GM21367 (cell line): ENCODE data around the gene MAST3.

Experiments used
- ATAC-seq: cut with Tn5 transposase; IDR thresholded peaks from one replicate; pipeline ENCODE4 v1.9.1; 2021; ENCODE audit not compliant: unreplicated experiment

The MAST3 gene

DNA sequence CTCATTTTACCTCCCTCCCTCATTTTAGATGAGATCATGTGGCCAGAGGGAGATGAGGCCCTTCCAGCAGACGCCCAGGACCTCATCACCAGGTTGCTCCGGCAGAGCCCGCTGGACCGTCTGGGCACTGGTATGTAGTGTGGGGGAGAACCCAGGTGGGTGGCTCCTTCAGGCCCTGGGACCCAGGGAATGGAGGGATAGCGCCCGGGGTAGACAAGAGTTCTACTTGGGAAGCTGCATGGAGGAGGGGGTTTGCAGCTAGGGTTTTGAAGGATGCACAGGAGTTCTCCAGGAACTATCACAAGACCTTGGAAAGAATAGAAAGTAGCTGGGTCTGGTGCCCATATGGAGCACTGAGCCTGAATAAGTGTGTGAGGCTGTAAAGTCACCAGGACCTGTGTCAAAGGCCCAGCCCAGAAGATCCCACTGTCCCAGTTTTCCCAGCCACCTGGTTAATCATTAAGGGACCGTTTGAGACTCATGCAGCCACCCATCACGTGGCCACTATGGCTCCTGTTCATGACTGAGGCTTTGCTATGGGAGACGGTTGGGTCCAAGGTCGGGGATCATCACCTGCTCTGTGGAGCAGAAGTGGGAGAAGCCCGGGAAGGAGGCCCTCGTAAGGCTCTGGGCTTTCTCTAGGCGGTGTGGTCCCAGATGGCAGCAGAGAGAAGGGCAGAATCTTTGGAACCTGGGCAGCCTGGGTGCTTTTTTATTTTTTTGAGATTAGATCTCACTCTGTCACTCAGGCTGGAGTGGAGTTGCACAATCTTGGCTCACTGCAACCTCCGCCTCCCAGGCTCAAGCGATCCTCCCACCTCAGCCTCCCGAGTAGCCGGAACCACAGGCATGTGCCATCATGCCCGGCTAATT lies 38.4 kb downstream of the MAST3 start:
- no peak for ATAC-seq

DNA sequence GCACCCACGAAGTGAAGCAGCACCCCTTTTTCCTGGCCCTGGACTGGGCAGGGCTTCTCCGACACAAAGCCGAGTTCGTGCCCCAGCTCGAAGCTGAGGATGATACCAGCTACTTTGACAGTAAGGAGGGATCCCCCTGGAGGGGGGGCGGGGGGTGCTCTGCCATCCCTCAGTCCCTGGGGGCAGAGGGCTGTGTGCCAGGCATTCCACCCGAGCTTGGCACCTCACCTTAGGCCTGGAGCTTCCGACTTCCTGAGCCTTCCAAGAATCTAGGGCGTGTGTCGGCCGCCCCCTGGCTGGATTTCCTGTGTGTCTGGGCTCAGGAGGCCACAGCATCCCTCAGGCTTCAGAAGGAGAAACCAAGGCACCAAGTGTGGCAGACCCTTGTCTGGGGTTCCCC lies 39.7 kb downstream of the MAST3 start:
- ATAC-seq = no peak

DNA sequence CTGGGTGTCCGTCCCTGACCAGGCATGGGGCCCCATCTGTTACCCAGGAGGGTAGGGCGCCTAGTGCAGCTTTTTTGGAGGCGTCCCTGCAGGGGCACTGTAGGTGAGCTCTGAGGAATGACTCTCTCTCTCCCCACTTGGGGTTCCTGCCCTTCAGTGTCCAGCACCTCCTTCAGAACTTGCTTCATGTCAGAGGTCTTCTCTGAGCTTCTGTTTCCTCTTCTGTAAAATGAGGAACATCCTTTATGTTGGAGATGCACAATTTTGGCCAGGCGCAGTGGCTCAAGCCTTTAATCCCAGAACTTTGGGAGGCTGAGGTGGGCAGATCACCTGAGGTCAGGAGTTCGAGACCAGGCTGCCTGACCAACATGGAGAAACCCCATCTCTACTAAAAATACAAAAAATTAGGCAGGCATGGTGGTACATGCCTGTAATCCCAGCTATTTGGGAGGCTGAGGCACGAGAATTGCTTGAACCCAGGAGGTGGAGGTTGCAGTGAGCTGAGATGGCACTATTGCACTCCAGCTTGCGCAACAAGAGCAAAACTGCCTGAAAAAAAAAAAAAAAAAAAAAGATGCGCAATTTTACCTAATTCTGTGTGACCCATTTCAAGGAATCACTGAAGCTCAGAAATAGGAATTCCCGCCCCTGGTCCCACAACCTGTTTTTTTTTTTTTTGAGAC lies 40.2 kb downstream of the MAST3 start:
- no peak for ATAC-seq

DNA sequence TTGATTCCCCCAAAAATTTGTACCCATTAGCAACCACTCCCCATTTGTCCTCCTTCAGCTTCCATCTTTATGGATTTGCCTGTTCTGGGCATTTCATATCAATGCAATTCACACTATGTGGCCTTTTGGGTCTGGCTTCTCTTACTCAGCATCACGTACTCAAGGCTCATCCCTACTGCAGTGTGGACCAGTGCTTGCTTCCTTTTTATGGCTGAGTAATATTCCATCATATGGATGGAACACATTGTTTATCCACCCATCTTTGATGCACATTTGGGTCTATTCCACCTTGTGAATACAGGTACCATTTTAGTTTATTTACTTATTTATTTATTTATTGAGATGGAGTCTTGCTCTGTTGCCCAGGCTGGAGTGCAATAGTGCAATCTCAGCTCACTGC lies 42.9 kb downstream of the MAST3 start:
- ATAC-seq = no peak

DNA sequence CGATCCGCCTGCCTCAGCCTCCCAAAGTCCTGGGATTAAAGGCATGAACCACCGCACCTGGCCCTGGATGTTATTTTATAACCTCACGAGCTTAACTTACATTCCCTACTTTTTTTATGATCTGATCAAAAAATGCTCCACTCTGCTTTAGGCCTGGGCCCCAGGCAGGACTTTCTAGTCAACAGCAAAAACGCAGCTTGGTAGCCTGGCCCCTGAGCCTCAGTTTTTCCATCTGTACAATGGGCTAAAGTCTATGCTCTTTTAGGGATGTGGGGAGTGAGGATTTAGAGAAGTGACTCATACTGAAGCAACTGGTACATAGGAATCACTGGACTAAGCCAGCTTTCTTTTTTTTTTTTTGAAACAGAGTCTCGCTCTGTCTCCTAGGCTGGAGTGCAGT lies 43.5 kb downstream of the MAST3 start:
- ATAC-seq = no peak

DNA sequence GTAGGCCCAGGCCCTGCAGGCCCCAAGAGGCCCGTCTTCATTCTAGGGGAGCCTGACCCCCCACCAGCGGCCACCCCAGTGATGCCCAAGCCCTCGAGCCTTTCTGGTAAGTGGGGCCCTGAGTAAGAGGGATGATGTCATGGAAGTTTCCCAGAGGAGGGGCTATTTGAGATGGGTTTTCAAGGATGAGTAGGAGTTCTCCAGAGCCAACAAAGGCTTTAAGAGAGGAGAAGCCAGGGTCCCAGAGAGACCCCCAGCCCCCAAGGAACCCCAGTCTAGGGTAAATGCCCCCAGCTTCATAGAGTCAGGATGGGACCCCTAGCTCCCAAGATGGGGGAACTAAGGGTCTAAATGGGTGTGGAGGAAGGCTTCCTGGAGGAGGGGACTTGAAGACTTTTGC lies 46.3 kb downstream of the MAST3 start:
- no peak for ATAC-seq

DNA sequence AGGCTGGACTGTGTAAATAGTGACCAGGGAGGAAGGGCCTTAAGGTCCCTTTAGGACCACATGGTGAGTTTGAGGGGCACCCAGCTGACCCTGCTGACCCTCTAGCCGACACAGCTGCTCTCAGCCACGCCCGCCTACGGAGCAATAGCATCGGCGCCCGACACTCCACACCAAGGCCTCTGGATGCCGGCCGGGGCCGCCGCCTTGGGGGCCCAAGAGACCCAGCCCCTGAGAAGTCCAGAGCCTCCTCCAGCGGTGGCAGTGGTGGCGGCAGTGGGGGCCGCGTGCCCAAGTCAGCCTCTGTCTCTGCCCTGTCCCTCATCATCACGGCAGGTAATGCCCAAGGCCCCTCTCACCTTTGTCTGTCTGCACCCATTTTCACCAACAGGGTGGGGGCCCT lies 46.8 kb downstream of the MAST3 start:
- ATAC-seq = no peak

DNA sequence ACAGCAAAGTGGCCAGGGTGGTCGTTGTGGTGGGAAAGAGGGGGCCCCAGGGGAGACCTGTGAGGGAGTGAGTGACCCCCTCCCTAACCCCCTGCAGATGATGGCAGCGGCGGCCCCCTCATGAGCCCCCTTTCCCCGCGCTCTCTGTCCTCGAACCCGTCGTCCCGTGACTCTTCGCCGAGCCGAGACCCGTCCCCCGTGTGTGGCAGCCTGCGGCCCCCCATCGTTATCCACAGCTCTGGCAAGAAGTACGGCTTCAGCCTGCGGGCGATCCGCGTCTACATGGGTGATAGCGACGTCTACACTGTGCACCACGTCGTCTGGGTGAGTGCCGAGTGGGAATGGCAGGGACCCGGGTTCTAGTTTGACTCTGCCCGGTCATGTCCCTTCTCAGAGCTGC lies 47.3 kb downstream of the MAST3 start:
- no peak for ATAC-seq

DNA sequence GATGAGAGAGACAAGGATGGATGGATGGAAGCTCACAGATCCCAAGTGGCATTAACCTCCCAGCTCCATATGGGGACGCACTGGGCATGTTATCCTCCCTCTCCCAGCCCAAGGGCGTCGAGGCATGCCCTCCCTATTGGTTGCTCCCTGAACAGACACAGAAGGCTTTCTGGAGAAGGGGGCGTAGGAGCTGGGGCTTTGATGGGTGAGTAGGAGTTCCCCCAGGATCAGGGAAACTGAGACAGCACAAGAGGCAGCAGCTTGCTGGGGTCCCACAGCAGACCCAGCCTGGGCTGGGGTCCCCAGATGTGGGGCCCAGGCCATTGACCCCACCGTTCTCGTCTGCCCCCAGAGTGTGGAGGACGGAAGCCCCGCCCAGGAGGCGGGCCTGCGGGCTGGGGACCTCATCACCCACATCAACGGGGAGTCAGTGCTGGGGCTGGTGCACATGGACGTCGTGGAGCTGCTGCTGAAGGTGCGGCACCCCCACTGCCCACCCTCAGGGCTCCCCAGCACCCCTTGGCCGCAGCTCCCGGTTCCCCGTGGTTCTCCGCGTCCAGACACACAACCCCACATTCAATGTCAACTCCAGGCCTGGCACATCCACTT lies 47.9 kb downstream of the MAST3 start:
- no peak for ATAC-seq

DNA sequence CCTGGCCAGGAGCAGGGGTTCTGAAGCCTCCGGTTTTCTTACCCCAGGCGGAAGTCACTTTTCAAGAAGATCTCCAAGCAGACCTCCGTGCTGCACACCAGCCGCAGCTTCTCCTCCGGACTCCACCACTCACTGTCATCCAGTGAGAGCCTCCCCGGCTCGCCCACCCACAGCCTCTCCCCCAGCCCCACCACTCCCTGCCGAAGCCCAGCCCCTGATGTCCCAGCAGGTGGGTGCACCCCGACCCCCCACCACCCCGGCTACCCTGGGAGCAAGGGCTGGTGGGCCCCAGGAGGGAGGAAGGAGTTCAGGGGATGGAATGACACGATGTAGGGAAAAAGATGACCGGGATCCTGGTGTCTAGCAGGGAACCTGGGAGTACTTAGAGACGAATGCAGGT lies 49.8 kb downstream of the MAST3 start:
- no peak for ATAC-seq

DNA sequence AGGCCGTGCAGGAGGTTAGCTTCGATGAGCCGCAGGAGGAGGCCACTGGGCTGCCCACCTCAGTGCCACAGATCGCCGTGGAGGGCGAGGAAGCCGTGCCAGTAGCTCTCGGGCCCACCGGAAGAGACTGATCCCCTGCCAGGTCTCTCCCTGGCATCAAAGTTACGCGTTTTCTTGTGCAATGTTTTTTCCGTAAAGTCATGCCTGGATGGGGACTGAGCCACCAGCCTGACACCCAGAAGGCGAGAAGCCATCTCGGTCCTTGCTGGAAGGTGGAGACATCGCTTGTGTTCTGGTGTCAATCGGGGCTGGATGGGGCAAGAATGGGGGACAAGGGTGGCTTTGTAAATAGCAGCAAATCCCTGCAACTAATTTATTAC lies 52.0 kb downstream of the MAST3 start:
- ATAC-seq = no peak

DNA sequence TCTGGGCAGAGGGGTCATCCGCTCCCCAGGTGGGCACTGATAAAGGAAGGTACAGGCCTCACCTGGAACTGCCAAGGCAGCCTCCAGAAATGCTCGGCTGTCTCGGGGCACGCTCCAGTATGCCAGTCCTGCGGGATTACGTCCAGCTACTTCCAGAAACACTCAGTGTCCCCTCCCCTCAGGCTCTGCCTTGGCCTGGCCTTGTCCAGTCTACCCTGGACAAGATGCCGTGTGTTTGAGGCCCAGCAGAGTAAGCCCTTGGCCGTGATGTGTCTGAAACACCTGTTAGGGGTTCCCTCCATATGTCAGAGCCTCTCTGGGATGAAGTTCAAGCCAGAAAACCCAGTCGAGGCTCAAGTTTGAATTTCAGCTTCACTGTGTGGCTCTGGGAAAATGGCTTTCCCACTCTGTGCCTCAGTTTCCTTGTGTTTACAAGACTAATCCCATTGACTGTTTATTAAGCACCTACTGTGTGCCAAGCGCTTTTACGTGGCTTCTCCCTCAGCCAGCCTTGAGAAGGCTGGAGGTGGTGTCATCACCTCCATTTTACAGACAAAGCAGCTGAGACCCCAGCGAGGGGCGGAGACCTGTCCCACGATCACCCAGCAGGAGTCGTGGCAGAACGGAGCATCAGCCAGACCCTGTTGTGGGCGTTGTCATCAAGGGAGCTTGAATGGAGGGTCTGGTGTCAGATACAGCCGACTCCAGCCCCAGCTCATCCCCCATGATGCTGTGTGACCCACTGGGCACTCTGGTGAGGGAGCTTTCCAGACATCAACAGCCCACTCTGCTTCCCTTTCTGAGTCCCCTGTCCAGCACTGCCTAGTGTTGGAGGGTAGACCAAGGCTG lies 53.4 kb downstream of the MAST3 start:
- ATAC-seq = no peak

DNA sequence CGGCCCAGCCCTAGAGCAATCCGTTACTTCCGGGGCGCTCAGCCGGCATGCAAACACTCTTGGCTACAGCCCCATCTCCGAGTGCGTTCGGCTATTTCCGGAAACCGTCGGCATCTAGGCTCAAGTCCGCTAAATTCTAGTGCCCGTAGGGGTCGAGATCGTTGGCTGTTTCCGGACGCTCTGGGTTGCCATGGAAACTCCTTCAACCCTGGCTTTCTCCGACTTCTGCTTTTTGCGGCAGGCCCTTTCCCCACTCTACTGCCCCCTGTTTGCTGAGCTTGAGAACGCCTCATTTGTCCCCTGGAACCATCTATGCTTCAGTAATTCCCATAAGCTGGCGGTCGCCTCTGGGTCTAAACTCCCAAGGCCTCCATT lies 54.9 kb downstream of the MAST3 start:
- ATAC-seq = peak; percentile 54

DNA sequence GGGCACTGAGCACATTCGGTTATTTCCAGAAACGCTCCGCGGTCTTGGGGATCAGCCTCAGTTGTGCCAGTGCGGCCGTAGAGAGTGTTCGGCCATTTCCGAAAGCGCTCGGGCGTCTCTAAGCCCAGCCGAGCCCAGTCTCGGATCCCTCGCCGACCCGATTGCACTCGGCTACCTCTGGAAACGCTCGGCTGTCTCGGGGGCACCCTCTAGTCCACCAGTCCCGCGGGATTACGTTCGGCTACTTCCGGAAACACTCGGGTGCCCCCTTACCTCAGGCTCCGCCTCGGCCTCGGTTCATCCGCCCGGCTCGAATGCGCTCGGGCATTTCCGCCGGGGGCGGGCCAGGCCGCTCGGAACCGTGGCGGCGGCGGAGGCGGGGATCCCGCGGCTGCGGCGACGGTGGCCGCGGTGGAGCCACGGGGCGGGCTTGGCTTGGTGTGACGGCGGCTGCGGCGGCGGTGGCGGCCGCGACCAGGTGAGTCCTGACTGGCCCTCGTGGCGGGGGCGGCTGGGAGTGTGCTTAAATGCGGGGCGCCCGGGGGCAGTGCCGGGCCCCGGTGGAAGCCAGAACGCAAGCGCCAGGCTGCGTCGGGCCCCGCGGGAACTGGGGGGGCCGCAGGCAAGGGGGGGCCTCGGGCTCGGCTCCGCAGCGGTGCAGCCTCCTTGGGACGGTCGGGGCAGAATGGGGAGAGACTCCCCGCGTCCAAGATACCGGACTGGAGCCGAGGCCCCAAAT lies 55.4 kb downstream of the MAST3 start, which contains the start of gene PIK3R2:
TSS of gene PIK3R2 (plus strand) at position 347 of the 739 bp plus-strand sequence. CDS start 2,717 bp downstream, outside the sequence.
- ATAC-seq = peak; percentile 69

DNA sequence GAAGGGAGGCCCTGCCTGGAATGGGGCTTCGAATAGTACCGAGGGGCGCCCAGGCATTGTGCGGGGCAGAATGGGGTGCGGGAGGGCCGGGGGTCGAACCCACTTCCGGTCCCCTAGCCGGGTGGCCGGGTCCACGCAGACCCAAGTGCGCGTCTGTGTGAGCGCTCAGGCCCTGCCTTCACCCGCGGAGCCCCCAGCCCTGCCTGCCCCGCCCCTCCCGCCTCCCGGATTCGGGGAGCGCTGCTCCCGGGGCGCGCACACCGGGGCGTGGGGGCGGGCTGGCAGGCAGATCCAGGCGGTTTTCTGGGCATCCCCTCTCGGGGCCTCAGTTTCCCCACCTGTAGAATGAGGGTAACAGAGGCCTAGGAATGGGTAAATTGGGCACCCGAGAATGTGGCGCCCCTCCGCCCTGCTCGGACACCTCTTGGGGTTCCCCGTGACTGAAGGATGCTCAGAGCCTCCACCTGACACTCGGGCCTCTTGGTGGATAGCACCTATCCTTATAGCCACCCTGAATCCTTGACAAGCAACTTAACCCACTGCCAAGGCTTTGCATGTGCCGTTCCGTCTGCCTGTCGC lies 56.1 kb downstream of the MAST3 start:
- ATAC-seq = no peak

DNA sequence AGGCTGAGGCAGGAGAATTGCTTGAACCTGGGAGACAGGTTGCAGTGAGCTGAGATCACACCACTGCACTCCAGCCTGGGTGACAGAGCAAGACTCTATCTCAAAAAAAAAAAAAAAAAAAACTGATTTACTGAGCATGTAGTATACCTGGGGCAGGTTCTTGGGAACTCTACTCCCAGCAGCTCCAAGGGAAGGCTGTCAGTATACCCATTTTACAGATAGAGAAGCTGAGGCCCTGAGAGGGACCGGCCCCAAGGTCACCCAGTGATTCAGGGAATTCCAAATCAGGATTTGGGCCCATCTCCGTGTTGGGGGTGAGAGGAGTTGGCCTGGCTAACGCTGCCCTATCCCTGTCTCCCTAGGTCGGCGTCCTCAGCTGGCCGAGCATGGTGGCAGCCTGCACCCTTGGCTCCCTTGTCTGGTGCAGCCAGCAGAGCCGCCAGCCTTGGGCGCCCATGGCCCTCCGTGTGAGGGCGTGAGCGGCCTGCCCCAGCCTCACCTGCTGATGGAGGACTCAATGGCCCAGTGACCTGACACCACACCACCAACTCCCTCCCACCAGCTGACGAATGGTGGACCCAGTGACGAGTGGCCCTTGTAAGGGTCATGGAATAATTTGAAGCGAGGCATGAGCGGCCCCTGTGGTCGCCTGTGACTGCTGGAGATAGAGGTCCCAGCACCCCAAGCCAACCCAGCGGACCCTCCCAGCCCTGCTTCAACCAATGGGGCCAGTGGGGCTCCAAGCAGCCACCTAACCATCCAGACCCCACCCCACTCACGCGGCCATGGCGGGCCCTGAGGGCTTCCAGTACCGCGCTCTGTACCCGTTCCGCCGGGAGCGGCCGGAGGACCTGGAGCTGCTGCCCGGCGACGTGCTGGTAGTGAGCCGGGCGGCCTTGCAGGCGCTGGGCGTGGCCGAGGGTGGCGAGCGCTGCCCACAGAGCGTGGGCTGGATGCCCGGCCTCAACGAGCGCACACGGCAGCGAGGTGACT lies 57.8 kb downstream of the MAST3 start:
- ATAC-seq = no peak

DNA sequence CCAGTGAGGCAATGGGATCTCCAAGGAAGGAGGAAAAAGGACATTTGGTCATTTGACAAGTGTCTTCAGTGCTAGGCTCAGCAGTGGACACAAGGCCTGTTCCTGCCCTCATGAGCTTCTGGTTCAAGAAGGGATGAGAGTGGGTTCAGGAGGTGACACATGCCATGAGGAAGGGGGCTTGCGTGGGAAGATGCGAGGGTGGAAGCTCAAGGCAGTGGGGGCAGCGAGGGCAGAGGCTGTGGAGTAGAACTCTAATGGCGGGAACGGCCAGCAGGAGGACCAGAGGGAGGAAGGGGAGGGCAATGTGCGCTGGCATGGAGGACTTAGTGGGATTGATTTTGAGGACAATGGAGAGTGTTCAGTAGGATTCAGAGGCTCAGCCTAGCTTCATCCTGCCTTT lies 58.7 kb downstream of the MAST3 start:
- ATAC-seq = no peak

DNA sequence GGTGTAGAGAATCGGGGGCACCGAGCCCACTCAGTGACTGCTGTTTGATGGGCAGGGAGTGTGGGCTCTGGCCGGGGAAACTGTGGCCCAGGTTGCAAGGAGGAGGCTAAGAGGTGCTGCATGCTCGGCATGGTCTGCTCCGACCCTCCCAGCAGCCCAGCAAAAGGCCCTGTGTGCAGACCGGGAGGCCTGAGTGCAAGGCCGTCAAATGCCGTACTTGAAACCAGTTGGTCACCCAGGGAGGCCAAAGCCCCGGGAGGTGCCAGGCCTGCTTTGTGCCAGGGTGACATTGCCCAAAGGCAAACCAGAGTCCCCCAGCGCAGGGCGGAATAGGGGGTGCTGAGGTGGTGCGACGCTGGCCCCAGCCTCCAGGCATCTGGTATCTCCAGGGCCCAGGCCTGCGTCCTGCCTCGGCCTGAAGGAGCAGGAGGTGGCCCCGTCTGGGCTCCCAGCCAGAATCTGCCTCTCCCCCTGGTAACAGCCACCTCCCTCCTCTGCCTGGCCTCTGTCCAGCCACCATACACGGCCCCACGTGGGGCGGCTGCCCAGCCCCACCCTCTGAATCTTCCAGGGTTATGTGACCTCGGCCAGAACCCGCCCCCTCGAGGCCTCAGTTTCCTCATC lies 59.4 kb downstream of the MAST3 start:
- ATAC-seq = no peak
